GM12872 (cell line): ENCODE measurements around the gene CTSH.

Source experiments
- TF ChIP-seq, protein P1 (sequence below): IDR thresholded peaks from 3 replicates; pipeline ENCODE4 v1.5.1; 2011; ENCODE audit warnings: low read depth, mild to moderate bottlenecking, low read length, moderate library complexity; ENCODE audit not compliant: insufficient read depth

Gene CTSH

DNA sequence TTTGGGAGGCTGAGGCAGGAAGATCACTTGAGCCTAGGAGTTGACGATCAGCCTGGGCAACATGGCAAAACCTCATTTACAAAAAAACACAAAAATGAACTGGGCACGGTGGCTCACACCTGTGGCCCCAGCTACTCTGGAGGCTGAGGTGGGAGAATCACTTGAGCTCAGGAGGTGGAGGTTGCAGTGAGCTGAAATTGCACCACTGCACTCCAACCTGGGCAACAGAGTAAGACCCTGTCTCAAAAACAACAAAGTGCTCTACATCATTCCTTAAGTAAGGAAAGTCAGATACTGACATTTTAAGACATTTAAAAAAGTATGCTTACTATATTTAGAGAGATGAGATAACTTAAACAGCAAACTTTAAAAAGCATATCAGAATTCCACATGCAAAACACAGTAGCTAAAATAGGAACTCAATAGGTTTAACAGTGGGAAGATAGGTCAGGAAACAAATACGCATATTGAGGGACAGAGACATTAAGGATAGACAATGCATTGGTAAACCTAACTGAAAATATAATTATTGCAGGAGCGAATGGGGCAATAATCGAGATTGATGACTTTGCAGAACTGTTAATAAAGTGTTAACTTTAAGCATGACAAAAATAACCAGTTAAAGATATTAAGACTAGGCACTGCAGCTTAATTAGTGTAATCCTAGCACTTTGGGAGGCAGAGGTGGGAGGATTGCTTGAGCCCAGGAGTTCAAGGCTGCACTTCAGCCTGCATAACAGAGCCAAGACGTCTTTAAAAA, 40.1 kb downstream of the CTSH start:
- TF ChIP-seq, protein P1, sequence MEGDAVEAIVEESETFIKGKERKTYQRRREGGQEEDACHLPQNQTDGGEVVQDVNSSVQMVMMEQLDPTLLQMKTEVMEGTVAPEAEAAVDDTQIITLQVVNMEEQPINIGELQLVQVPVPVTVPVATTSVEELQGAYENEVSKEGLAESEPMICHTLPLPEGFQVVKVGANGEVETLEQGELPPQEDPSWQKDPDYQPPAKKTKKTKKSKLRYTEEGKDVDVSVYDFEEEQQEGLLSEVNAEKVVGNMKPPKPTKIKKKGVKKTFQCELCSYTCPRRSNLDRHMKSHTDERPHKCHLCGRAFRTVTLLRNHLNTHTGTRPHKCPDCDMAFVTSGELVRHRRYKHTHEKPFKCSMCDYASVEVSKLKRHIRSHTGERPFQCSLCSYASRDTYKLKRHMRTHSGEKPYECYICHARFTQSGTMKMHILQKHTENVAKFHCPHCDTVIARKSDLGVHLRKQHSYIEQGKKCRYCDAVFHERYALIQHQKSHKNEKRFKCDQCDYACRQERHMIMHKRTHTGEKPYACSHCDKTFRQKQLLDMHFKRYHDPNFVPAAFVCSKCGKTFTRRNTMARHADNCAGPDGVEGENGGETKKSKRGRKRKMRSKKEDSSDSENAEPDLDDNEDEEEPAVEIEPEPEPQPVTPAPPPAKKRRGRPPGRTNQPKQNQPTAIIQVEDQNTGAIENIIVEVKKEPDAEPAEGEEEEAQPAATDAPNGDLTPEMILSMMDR: no peak

DNA sequence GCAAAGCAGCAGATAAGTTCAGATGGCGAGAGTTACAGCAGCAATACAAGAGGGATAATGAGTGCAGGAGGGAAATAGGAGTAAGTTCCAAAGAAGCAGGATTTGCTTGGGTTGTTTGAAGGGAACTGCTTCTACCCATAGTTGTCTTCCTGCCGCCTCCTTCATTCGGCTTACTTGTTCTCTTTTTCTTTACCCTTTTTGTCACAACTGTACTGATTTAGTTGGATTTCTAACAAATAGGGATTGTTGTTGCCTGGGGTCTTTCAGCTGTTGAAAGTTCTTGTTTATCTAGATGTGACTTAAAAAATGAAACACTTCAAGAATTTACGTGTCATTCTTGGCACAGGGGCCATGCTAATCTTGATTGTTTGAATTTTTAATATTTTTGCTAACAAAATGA, 46.3 kb downstream of the CTSH start:
- TF ChIP-seq, protein P1: no peak

DNA sequence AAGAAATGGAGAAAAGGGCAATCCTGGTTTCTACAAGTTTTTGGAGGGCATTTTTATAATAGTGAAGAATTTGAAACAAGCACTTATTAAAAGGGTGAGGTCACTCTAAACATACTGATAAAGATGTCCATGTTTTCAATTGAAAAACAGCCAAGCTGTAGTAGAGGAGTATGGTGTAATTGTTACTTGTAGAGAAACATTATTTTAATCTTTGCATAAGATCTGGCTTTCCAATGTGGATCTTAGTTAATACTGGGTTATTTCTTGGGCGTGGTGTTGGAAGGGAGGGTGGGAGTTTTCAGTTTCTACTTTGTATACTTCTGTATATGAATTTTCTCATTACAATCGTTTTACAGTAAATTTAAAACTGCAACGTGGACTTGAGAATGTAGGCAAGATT, 49.4 kb downstream of the CTSH start:
- TF ChIP-seq, protein P1: no peak

GRCh38 chr15:78893538-78893937, 51.3 kb downstream of the CTSH start:
- TF ChIP-seq, protein P1: no peak

- TF ChIP-seq, protein P1: no peak
Observed at GRCh38 chr15:78889000-78889399, 55.8 kb downstream of the CTSH start.

DNA sequence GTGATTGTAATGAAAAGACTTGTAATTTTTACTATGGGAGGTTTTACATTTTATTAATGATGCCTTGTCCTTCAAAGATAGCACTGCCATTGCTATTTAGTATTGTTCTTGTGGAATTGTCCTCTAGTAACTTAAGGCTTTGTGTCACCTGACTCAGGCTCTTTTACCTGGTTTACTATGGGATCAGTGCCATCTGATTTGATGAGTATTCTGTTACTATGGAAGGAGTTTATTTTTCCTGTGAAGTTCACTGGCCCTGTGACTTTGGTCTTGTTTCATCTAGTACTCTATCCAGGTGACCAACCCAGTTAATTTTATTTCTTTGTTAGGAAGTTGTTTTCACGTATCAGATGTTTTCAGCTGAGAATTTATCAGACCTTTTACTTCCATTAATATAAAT, 63.2 kb downstream of the CTSH start:
- TF ChIP-seq, protein P1: no peak

- TF ChIP-seq, protein P1: no peak
Observed at GRCh38 chr15:78880813-78881212, 64.0 kb downstream of the CTSH start.
